IMR-90 (cell line): ENCODE results near the gene WNT2B. TPM values are rescaled to one million over a fixed set of nuclear protein-coding genes. Genes with fewer than 3 reads are reported as not detected.

ENCODE experiments used
- ATAC-seq: fragments of 200-7000 bp; cut with Tn5 transposase; 2 replicates; pipeline ENCODE4 v1.9.1; 2020; ENCODE audit warnings: low read depth, mild to moderate bottlenecking, moderate library complexity
- BruUV-seq: library from RNA; stranded (reverse); fragments of 400-500 nt; replicated peaks from 2 replicates; lab custom pipeline; 2021; lab: Mats Ljungman, UMichigan
- CTCF ChIA-PET: fragments of 300-600 bp; formaldehyde crosslinking; extraction: SDS; loops from one replicate; lab custom pipeline; 2021; ENCODE audit warnings: antibody characterized with exemption; lab: Yijun Ruan, JAX
- POLR2A ChIA-PET: fragments of 300-600 bp; sonication (Branson Sonifier 250); formaldehyde crosslinking; loops from one replicate; lab custom pipeline; 2022; ENCODE audit warnings: antibody characterized with exemption; ENCODE audit not compliant: unreplicated experiment; lab: Charles Lee
- DNase-seq: peaks from one replicate; pipeline ENCODE4 v3.0.0; 2013
- H2AFZ ChIP-seq: replicated peaks from 2 replicates; pipeline ENCODE3; 2013; ENCODE audit warnings: low read length, mild to moderate bottlenecking; ENCODE audit not compliant: poor library complexity
- H2AK5ac ChIP-seq: 2 replicates; pipeline ENCODE4 v1.6.1; 2013; ENCODE audit warnings: low read depth, low read length, inconsistent platforms
- H2AK9ac ChIP-seq: replicated peaks from 2 replicates; pipeline ENCODE3; 2013; ENCODE audit warnings: mild to moderate bottlenecking, low read depth, low read length, moderate library complexity; ENCODE audit not compliant: poor library complexity
- H2BK120ac ChIP-seq: 2 replicates; pipeline ENCODE4 v1.6.1; 2013; ENCODE audit warnings: low read depth, low read length, inconsistent platforms
- H2BK15ac ChIP-seq: 3 replicates; pipeline ENCODE4 v1.6.1; 2013; ENCODE audit warnings: low read depth, low read length, inconsistent platforms
- H2BK20ac ChIP-seq: 2 replicates; pipeline ENCODE4 v1.6.1; 2013; ENCODE audit warnings: low read depth, mild to moderate bottlenecking, inconsistent platforms, low read length, moderate library complexity
- H2BK5ac ChIP-seq: 2 replicates; pipeline ENCODE4 v1.6.1; 2013; ENCODE audit warnings: mild to moderate bottlenecking, low read depth, low read length, inconsistent platforms; ENCODE audit not compliant: poor library complexity, severe bottlenecking
- H3K14ac ChIP-seq: replicated peaks from 2 replicates; pipeline ENCODE4 v1.6.1; 2013; ENCODE audit warnings: low read depth, low read length, inconsistent platforms
- H3K18ac ChIP-seq: 2 replicates; pipeline ENCODE4 v1.6.1; 2013; ENCODE audit warnings: low read depth, low read length, control low read depth
- H3K23ac ChIP-seq: 2 replicates; pipeline ENCODE4 v1.6.1; 2013; ENCODE audit warnings: low read depth, low read length, inconsistent platforms
- H3K27ac ChIP-seq: 2 replicates; pipeline ENCODE4 v1.5.1; 2013; ENCODE audit warnings: mild to moderate bottlenecking, control low read depth, low read length; ENCODE audit not compliant: insufficient read depth
- H3K27me3 ChIP-seq: 2 replicates; pipeline ENCODE4 v1.6.1; 2013; ENCODE audit warnings: low read length; ENCODE audit not compliant: control insufficient read depth, insufficient read depth
- H3K36me3 ChIP-seq: 2 replicates; pipeline ENCODE4 v1.6.1; 2013; ENCODE audit warnings: low read length, mixed read lengths; ENCODE audit not compliant: control insufficient read depth, insufficient read depth
- H3K4ac ChIP-seq: 2 replicates; pipeline ENCODE4 v1.6.1; 2013; ENCODE audit warnings: low read depth, low read length, inconsistent platforms
- H3K4me1 ChIP-seq: 2 replicates; pipeline ENCODE4 v1.6.1; 2013; ENCODE audit warnings: low read length, mixed read lengths; ENCODE audit not compliant: control insufficient read depth, insufficient read depth
- H3K4me2 ChIP-seq: 2 replicates; pipeline ENCODE4 v1.6.1; 2013; ENCODE audit warnings: low read depth, mild to moderate bottlenecking, control low read depth, low read length, moderate library complexity
- H3K4me3 ChIP-seq: 2 replicates; pipeline ENCODE4 v1.5.1; 2013; ENCODE audit warnings: low read depth, mild to moderate bottlenecking, control low read depth, low read length, moderate library complexity; ENCODE audit not compliant: insufficient read depth
- H3K56ac ChIP-seq: 2 replicates; pipeline ENCODE4 v1.6.1; 2013; ENCODE audit warnings: low read length, inconsistent platforms; ENCODE audit not compliant: insufficient read depth; ENCODE audit errors: extremely low read depth
- H3K79me1 ChIP-seq, 2 experiments: 2 replicates each; pipeline ENCODE4 v1.6.1; 2013; ENCODE audit warnings: low read length in 2 of 2, inconsistent platforms in 1 of 2, low read depth in 1 of 2
- H3K9ac ChIP-seq: 2 replicates; pipeline ENCODE4 v1.6.1; 2013; ENCODE audit warnings: low read depth, low read length, control low read depth
- H3K9me1 ChIP-seq: 2 replicates; pipeline ENCODE4 v1.6.1; 2013; ENCODE audit warnings: low read length, inconsistent platforms; ENCODE audit not compliant: insufficient read depth
- H3K9me3 ChIP-seq: 2 replicates; pipeline ENCODE4 v1.6.1; 2013; ENCODE audit warnings: low read length; ENCODE audit not compliant: control insufficient read depth, insufficient read depth
- H4K20me1 ChIP-seq: 2 replicates; pipeline ENCODE4 v1.6.1; 2013; ENCODE audit warnings: low read length, inconsistent platforms; ENCODE audit not compliant: insufficient read depth
- H4K5ac ChIP-seq: 2 replicates; pipeline ENCODE4 v1.6.1; 2013; ENCODE audit warnings: mild to moderate bottlenecking, low read depth, low read length, control low read depth
- H4K8ac ChIP-seq, 2 experiments: 2 replicates each; pipeline ENCODE4 v1.6.1; 2013; ENCODE audit warnings: low read depth in 2 of 2, low read length in 2 of 2, control low read depth in 1 of 2, inconsistent platforms in 1 of 2
- H4K91ac ChIP-seq: 2 replicates; pipeline ENCODE4 v1.6.1; 2013; ENCODE audit warnings: low read depth, low read length, inconsistent platforms; ENCODE audit not compliant: insufficient read depth
- CEBPB ChIP-seq: IDR thresholded peaks from 2 replicates; pipeline ENCODE4 v1.6.1; 2012; ENCODE audit warnings: low read depth, low read length, improper control_type of control experiment
- FOS ChIP-seq: fragments of 150-350 bp; IDR thresholded peaks from 2 replicates; pipeline ENCODE4 v1.6.1; 2016; ENCODE audit warnings: low read depth, low read length
- MAFK ChIP-seq: IDR thresholded peaks from 2 replicates; pipeline ENCODE4 v1.6.1; 2012; ENCODE audit warnings: low read depth, low read length, improper control_type of control experiment
- MAZ ChIP-seq: IDR thresholded peaks from 2 replicates; pipeline ENCODE4 v1.6.1; 2012; ENCODE audit warnings: low read depth, mild to moderate bottlenecking, low read length, improper control_type of control experiment, moderate library complexity, borderline replicate concordance
- NFE2L2 ChIP-seq: fragments of 150-350 bp; IDR thresholded peaks from 2 replicates; pipeline ENCODE4 v1.6.1; 2016; ENCODE audit warnings: low read depth, mild to moderate bottlenecking, low read length
- POLR2A ChIP-seq: IDR thresholded peaks from 2 replicates; pipeline ENCODE4 v1.6.1; 2012; ENCODE audit warnings: mild to moderate bottlenecking, low read depth, low read length
- RAD21 ChIP-seq: IDR thresholded peaks from 2 replicates; pipeline ENCODE4 v1.6.1; 2012; ENCODE audit warnings: low read length, improper control_type of control experiment
- RFX5 ChIP-seq: IDR thresholded peaks from 2 replicates; pipeline ENCODE4 v1.8.0; 2012; ENCODE audit warnings: low read depth, mild to moderate bottlenecking, low read length, moderate library complexity
- SMC3 ChIP-seq: fragments of 150-350 bp; IDR thresholded peaks from 2 replicates; pipeline ENCODE4 v1.6.1; 2016; ENCODE audit warnings: low read depth, mild to moderate bottlenecking, antibody characterized with exemption, low read length, moderate library complexity
- WGBS, 2 experiments: methylation state at CpG; one replicate each; pipeline versions ENCODE4 v1.1.5 to v1.1.7; 2013; ENCODE audit warnings: missing lambda C conversion rate in 2 of 2; ENCODE audit not compliant: insufficient read length in 1 of 2; ENCODE audit errors: extremely low coverage in 2 of 2; 5-methylcytosine and 5-hydroxymethylcytosine counted together
- dilution Hi-C: fragments of 300-500 bp; cut with HindIII; formaldehyde crosslinking; loops from one replicate; pipeline ENCODE4 v1.14.3; 2018; ENCODE audit warnings: low sequenced_read_pairs; ENCODE audit not compliant: unreplicated experiment
- in situ Hi-C: fragments of 300-500 bp; cut with MboI; formaldehyde crosslinking; loops from 3 replicates; pipeline ENCODE4 v1.14.3; 2019; ENCODE audit warnings: low sequenced_read_pairs, inconsistent platforms, mixed read lengths
- intact Hi-C: fragments of 100-400 bp; cut with micrococcal nuclease; formaldehyde crosslinking; loops from 2 replicates; pipeline ENCODE4 v1.10.0; 2022
- polyA plus RNA-seq, 3 experiments: library from polyadenylated mRNA; depleted of rRNA; stranded (reverse); fragments of >200 nt; gene quantifications; 2 replicates each; pipeline ENCODE4 v1.2.3, GENCODE V29; 2012; ENCODE audit warnings: low replicate concordance in 1 of 3
- total RNA-seq: library from RNA; depleted of rRNA; stranded (reverse); fragments of >200 nt; gene quantifications from 2 replicates; pipeline ENCODE4 v1.2.3, GENCODE V29; 2012
- TF ChIP-seq, protein P1 (sequence below): fragments of 150-350 bp; IDR thresholded peaks from 2 replicates; pipeline ENCODE4 v1.6.1; 2016; ENCODE audit warnings: low read depth, mild to moderate bottlenecking, low read length, moderate library complexity, borderline replicate concordance
- TF ChIP-seq, protein P2 (sequence below): conservative IDR thresholded peaks from 2 replicates; pipeline ENCODE4 v1.5.1; 2012; ENCODE audit warnings: mild to moderate bottlenecking, low read depth, low read length, improper control_type of control experiment

WNT2B gene
- total and polyA plus RNA-seq, 2 of the 4 experiments (the other 2 are of a cell fraction), result 0.50 to 0.54 TPM

DNA sequence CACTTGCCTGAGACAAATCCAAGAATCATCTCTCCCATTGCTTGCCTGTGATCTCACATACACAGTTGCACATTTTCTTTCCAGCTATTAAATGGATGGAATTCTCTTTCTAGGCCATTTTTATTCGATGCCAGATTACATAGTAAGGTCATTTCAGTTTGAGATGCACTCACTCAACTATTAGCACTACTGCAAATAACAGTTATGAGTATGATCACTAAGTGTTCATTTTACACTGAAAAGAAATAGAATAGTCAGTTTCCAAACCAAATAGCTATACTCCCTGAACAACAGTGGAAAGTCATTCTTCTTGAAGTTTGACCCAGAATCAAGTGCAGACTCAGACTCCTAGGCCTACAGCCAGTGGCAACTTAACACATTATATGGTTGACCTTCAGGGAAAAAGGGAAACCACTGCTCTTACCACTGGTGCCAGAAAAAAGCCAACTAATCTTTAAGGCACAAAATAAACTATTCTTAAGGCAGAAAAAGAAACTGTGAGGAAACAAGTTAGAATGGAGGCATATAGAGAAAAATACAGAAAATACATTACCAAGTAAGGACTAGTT is 31.5 kb downstream of the WNT2B start:
- no peak for TF ChIP-seq MAZ
- no peak for TF ChIP-seq RAD21
- no peak for TF ChIP-seq MAFK
- TF ChIP-seq RFX5, result no peak
- no peak for TF ChIP-seq CEBPB
- no peak for TF ChIP-seq FOS
- TF ChIP-seq POLR2A, result no peak
- TF ChIP-seq, protein P1, sequence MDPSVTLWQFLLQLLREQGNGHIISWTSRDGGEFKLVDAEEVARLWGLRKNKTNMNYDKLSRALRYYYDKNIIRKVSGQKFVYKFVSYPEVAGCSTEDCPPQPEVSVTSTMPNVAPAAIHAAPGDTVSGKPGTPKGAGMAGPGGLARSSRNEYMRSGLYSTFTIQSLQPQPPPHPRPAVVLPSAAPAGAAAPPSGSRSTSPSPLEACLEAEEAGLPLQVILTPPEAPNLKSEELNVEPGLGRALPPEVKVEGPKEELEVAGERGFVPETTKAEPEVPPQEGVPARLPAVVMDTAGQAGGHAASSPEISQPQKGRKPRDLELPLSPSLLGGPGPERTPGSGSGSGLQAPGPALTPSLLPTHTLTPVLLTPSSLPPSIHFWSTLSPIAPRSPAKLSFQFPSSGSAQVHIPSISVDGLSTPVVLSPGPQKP, result no peak
- no peak for TF ChIP-seq NFE2L2
- TF ChIP-seq, protein P2, sequence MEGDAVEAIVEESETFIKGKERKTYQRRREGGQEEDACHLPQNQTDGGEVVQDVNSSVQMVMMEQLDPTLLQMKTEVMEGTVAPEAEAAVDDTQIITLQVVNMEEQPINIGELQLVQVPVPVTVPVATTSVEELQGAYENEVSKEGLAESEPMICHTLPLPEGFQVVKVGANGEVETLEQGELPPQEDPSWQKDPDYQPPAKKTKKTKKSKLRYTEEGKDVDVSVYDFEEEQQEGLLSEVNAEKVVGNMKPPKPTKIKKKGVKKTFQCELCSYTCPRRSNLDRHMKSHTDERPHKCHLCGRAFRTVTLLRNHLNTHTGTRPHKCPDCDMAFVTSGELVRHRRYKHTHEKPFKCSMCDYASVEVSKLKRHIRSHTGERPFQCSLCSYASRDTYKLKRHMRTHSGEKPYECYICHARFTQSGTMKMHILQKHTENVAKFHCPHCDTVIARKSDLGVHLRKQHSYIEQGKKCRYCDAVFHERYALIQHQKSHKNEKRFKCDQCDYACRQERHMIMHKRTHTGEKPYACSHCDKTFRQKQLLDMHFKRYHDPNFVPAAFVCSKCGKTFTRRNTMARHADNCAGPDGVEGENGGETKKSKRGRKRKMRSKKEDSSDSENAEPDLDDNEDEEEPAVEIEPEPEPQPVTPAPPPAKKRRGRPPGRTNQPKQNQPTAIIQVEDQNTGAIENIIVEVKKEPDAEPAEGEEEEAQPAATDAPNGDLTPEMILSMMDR, result no peak
- no peak for TF ChIP-seq SMC3
- no peak for ATAC-seq
- in situ Hi-C loops (no loop called here), intact Hi-C loops (loop anchor here (5.0 kb wide), 1 partner anchor 37 kb away; no protein-coding TSS in a partner anchor), dilution Hi-C loops (no loop called here)
- Histone ChIP-seq H3K4me3 (no peak overlapping the region), H3K9ac (no peak overlapping the region), H2BK120ac (no peak overlapping the region), H2AFZ (no peak overlapping the region), H3K18ac (no peak overlapping the region), H4K20me1 (no peaks in the 10 kb centered on the region), H3K56ac (no peak overlapping the region), H4K5ac (no peak overlapping the region), H3K9me3 (no peaks in the 10 kb centered on the region), H3K79me1 (peaks cover 0 to 7% of the 10 kb centered on the region in 2 experiments; a peak in 2 of 4 replicates), H4K8ac (no peak overlapping the region), H3K27ac (no peak overlapping the region), H2AK5ac (no peak overlapping the region), H3K36me3 (peaks cover 2% of the 10 kb centered on the region), H3K4me2 (no peak overlapping the region), H4K91ac (no peak overlapping the region), H2BK20ac (no peak overlapping the region), H3K9me1 (peaks cover 8% of the 10 kb centered on the region), H2BK5ac (no peak overlapping the region), H3K4ac (no peak overlapping the region), H3K14ac (no peak overlapping the region), H3K23ac (no peak overlapping the region), H2AK9ac (no peak overlapping the region), H3K4me1 (peaks cover 4% of the 10 kb centered on the region; the same call in 1 of the 2 replicates), H3K27me3 (no peaks in the 10 kb centered on the region), H2BK15ac (no peak overlapping the region)
- BruUV-seq, result no TSS peak
- no CpG with 5 or more reads among the region's 1 CpG for WGBS, 2 experiments
- DNase-seq, result peak; percentile 71
- ChIA-PET CTCF (no interaction called here), POLR2A (no interaction called here)
